ENCODE results near the gene ATP9B. TPM values are rescaled to one million over a fixed set of nuclear protein-coding genes. Genes with fewer than 3 reads are reported as not detected.

Gene ATP9B
- total RNA-seq, 1 donor from 2014 or later = 15.8 TPM

- Mint-ChIP-seq H3K4me3 (ENCODE audit: unreplicated experiment) (no peak overlapping the region), H3K27ac (ENCODE audit: unreplicated experiment) (no peak overlapping the region), H3K9me3 (ENCODE audit: low read depth) (no peaks in the 10 kb centered on the region), H3K36me3 (ENCODE audit: low read depth) (peaks cover 13% of the 10 kb centered on the region), H3K4me1 (ENCODE audit: low read depth) (no peaks in the 10 kb centered on the region), H3K27me3 (ENCODE audit: low read depth) (no peaks in the 10 kb centered on the region)
- peak; percentile 45 for TF ChIP-seq CTCF (IDR thresholded peaks at IDR 0.05)
- DNase-seq (ENCODE audit: low spot score) = no peak
Observed at GRCh38 chr18:79353267-79353666, 284.1 kb downstream of the ATP9B start.

- TF ChIP-seq CTCF (IDR thresholded peaks at IDR 0.05) = no peak
- Mint-ChIP-seq H3K4me3 (ENCODE audit: unreplicated experiment) (no peak overlapping the region), H3K27ac (ENCODE audit: unreplicated experiment) (no peak overlapping the region), H3K27me3 (ENCODE audit: low read depth) (no peaks in the 10 kb centered on the region), H3K9me3 (ENCODE audit: low read depth) (no peaks in the 10 kb centered on the region), H3K36me3 (ENCODE audit: low read depth) (peaks cover 12% of the 10 kb centered on the region), H3K4me1 (ENCODE audit: low read depth) (no peaks in the 10 kb centered on the region)
- no peak for DNase-seq (ENCODE audit: low spot score)
Observed at GRCh38 chr18:79354350-79354749, 285.2 kb downstream of the ATP9B start.

GRCh38 chr18:79355433-79356335 is 286.5 kb downstream of the ATP9B start:
- H3K9me3 Mint-ChIP-seq (ENCODE audit: low read depth) = no peaks in the 10 kb centered on the region
- no peak for TF ChIP-seq CTCF (IDR thresholded peaks at IDR 0.05)
- H3K36me3 Mint-ChIP-seq (ENCODE audit: low read depth) = peaks cover 15% of the 10 kb centered on the region
- no peaks in the 10 kb centered on the region for H3K27me3 Mint-ChIP-seq (ENCODE audit: low read depth)
- H3K27ac Mint-ChIP-seq (ENCODE audit: unreplicated experiment) = no peak overlapping the region
- H3K4me3 Mint-ChIP-seq (ENCODE audit: unreplicated experiment) = no peak overlapping the region
- H3K4me1 Mint-ChIP-seq (ENCODE audit: low read depth) = no peaks in the 10 kb centered on the region
- DNase-seq (ENCODE audit: low spot score) = no peak

GRCh38 chr18:79356435-79356834 is 287.2 kb downstream of the ATP9B start:
- Mint-ChIP-seq H3K4me3 (ENCODE audit: unreplicated experiment) (no peak overlapping the region), H3K4me1 (ENCODE audit: low read depth) (no peaks in the 10 kb centered on the region), H3K27ac (ENCODE audit: unreplicated experiment) (no peak overlapping the region), H3K27me3 (ENCODE audit: low read depth) (no peaks in the 10 kb centered on the region), H3K9me3 (ENCODE audit: low read depth) (no peaks in the 10 kb centered on the region), H3K36me3 (ENCODE audit: low read depth) (peaks cover 17% of the 10 kb centered on the region)
- no peak for DNase-seq (ENCODE audit: low spot score)
- TF ChIP-seq CTCF (IDR thresholded peaks at IDR 0.05) = no peak

GRCh38 chr18:79360933-79361332 is 291.7 kb downstream of the ATP9B start:
- DNase-seq (ENCODE audit: low spot score) = no peak
- peaks cover 20% of the 10 kb centered on the region for H3K36me3 Mint-ChIP-seq (ENCODE audit: low read depth)
- no peak overlapping the region for H3K27ac Mint-ChIP-seq (ENCODE audit: unreplicated experiment)
- H3K4me1 Mint-ChIP-seq (ENCODE audit: low read depth) = peaks cover 7% of the 10 kb centered on the region
- no peak overlapping the region for H3K4me3 Mint-ChIP-seq (ENCODE audit: unreplicated experiment)
- no peaks in the 10 kb centered on the region for H3K27me3 Mint-ChIP-seq (ENCODE audit: low read depth)
- no peaks in the 10 kb centered on the region for H3K9me3 Mint-ChIP-seq (ENCODE audit: low read depth)
- no peak for TF ChIP-seq CTCF (IDR thresholded peaks at IDR 0.05)

All from chondrocyte (in vitro differentiated cells).